Left ventricle myocardium inferior (tissue), 1 donor: ENCODE measurements around the gene MDM4. TPM values are rescaled to one million over a fixed set of nuclear protein-coding genes. Genes with fewer than 3 reads are reported as not detected.

ENCODE experiments used
- DNase-seq: peaks from one replicate; pipeline ENCODE4 v3.0.0-alpha.2; 2020
- H3K27ac ChIP-seq: fragments of 200-600 bp; replicated peaks from 2 replicates; pipeline ENCODE4 v1.8.0; 2021
- H3K27me3 ChIP-seq: fragments of 200-600 bp; 2 replicates; pipeline ENCODE4 v1.8.0; 2021; ENCODE audit warnings: low read depth
- H3K36me3 ChIP-seq: fragments of 200-600 bp; 2 replicates; pipeline ENCODE4 v1.8.0; 2021
- H3K4me1 ChIP-seq: fragments of 200-600 bp; 2 replicates; pipeline ENCODE4 v1.8.0; 2021
- H3K4me3 ChIP-seq: fragments of 200-600 bp; 2 replicates; pipeline ENCODE4 v1.8.0; 2021; ENCODE audit warnings: mild to moderate bottlenecking, moderate library complexity
- H3K9me3 ChIP-seq: fragments of 200-600 bp; replicated peaks from 2 replicates; pipeline ENCODE4 v1.8.0; 2021
- intact Hi-C: fragments of 100-400 bp; cut with micrococcal nuclease; formaldehyde crosslinking; loops from one replicate; pipeline ENCODE4 v1.11.0; 2022
- total RNA-seq: library from RNA; stranded (reverse); fragmentation: NEBNext Ultra II Directional; extraction: Animal tissue kit (Norgen Biotek cat#: 25700); gene quantifications from one replicate; pipeline ENCODE4 v1.2.1, GENCODE V29; 2021
- TF ChIP-seq, protein P1 (sequence below): fragments of 200-600 bp; IDR thresholded peaks from 2 replicates; pipeline ENCODE4 v1.8.0; 2021; ENCODE audit warnings: antibody characterized with exemption, mild to moderate bottlenecking, borderline replicate concordance
- donor health status: DM: no; HTN: yes; CAD: no; lungs with severe emphysema.

MDM4 gene
- total RNA-seq, 1 donor from 2014 or later, result 29.3 TPM

DNA sequence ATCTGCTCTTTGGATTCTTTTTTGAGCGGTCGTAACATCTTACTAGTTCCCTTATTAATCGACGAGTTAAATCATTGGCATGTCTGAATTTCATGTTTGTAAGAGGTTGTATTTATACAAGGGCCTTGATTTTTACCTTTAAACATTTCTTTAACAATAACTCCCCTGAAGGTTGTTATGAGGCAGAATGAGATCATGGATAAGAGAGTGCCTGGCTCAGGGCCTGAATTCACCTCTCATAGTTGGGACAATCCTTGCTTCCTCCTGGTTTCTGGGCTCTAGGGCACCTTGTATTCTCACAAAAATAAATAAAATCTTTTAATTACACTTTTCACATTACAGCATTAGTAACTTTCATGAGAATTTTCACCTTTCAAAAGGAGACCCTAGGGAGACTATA lies 55.4 kb downstream of the MDM4 start:
- no peaks in the 10 kb centered on the region for H3K27me3 ChIP-seq
- TF ChIP-seq, protein P1, sequence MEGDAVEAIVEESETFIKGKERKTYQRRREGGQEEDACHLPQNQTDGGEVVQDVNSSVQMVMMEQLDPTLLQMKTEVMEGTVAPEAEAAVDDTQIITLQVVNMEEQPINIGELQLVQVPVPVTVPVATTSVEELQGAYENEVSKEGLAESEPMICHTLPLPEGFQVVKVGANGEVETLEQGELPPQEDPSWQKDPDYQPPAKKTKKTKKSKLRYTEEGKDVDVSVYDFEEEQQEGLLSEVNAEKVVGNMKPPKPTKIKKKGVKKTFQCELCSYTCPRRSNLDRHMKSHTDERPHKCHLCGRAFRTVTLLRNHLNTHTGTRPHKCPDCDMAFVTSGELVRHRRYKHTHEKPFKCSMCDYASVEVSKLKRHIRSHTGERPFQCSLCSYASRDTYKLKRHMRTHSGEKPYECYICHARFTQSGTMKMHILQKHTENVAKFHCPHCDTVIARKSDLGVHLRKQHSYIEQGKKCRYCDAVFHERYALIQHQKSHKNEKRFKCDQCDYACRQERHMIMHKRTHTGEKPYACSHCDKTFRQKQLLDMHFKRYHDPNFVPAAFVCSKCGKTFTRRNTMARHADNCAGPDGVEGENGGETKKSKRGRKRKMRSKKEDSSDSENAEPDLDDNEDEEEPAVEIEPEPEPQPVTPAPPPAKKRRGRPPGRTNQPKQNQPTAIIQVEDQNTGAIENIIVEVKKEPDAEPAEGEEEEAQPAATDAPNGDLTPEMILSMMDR, result no peak
- H3K4me3 ChIP-seq, result no peak overlapping the region
- H3K4me1 ChIP-seq, result peaks cover 16% of the 10 kb centered on the region
- no peak overlapping the region for H3K27ac ChIP-seq
- no peaks in the 10 kb centered on the region for H3K36me3 ChIP-seq
- intact Hi-C loops, result no loop called here
- no peaks in the 10 kb centered on the region for H3K9me3 ChIP-seq
- no peak for DNase-seq

DNA sequence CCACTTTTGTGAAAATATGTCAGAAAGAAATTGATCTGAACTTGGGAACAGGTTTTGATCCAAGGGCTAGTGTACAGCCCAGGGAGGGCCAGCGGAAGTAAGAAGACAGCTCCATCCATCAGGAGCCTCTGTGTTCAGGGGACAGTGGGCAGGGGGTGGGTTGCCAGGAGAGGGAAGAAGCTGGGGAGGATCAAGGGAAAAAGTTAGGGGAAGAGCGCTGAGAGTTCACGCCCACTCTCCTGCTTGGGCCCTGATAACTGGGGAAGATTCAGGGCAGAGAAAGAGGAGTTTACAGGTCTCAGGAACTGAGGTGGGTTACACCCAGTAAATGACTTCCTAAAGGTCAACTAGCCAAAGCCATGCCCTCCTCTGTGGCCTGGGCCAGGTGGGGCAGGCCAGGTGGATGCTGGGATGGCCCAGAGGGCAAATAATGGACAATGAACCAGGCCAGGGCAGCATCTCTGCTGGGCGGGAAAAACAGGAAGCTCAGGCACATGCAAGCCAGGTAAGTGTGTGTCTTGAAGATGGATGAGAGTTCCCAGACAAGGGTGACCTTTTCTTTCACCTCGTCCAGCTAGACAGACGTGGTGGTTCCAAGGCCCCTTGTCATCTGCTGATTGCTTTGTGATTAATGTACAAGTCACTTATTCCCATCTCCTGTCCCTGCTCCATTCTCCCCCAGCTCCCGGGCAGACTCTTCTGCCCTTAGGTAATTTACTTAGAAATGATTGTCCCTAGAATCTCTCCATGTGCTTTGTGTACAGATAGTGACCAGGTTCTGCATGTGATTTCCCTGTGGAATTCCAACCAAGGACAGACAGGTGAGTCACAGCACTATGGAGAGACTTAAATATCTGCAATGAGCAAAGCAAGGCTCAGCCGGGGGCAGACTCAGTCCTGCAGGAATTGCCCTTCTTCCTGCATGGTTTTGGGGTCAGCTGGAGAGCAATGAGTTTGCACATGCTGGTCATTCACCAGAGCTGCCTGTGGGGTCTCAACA lies 57.0 kb downstream of the MDM4 start:
- Histone ChIP-seq H3K36me3 (no peaks in the 10 kb centered on the region), H3K9me3 (no peaks in the 10 kb centered on the region), H3K4me3 (no peak overlapping the region), H3K4me1 (peaks cover 18% of the 10 kb centered on the region), H3K27ac (no peak overlapping the region), H3K27me3 (no peaks in the 10 kb centered on the region)
- intact Hi-C loops, result no loop called here
- no peak for DNase-seq
- TF ChIP-seq, protein P1, result no peak

DNA sequence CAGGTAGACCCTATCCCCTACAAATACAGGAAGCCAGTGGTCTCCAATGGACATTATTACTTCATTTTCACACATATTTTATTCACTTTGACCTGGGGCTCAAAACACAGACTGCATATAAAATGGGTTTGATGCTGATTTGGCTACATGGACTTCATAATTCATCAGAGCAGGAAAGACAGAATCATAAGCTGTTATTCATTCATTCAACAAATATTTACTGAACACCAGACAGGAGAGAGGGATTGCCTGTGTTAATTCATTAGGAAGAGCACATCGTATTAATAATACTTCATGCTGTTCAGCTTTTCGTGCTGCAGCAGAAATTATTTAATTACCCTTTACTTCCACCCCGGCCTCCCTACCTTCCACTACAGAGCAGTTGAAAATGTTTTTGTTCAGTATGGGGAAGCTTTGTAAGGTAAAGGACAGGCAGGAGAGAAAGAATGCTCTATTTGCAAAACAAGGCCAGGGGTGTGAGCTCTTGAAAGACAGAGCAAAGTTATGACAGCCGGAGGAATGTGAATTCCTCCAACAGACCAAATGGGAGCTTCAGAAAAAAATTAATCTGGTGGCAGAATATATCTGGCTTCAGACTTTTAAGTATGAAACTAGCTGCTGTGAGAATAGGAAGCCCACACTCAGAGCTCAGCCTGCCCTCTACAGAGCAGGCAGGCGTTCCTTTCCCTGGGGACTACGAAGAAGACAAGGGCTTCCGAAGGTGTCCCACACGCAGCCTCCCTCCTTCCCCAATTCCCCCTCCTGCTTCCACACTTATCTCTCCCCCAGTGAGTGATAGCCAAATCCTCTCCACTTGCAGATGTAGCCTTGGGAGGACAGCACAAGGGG lies 58.0 kb downstream of the MDM4 start:
- intact Hi-C loops, result no loop called here
- no peaks in the 10 kb centered on the region for H3K36me3 ChIP-seq
- no peak overlapping the region for H3K27ac ChIP-seq
- DNase-seq, result no peak
- TF ChIP-seq, protein P1, result no peak
- no peaks in the 10 kb centered on the region for H3K9me3 ChIP-seq
- no peaks in the 10 kb centered on the region for H3K27me3 ChIP-seq
- H3K4me1 ChIP-seq, result peaks cover 25% of the 10 kb centered on the region
- H3K4me3 ChIP-seq, result no peak overlapping the region

- intact Hi-C loops, result no loop called here
- Histone ChIP-seq H3K4me3 (no peak overlapping the region), H3K27me3 (no peaks in the 10 kb centered on the region), H3K4me1 (peaks cover 25% of the 10 kb centered on the region), H3K9me3 (no peaks in the 10 kb centered on the region), H3K27ac (no peak overlapping the region), H3K36me3 (no peaks in the 10 kb centered on the region)
- peak; percentile 67 for DNase-seq
- TF ChIP-seq, protein P1, result no peak
Measured at GRCh38 chr1:204574865-204575163, 58.6 kb downstream of the MDM4 start.

- peaks cover 25% of the 10 kb centered on the region for H3K4me1 ChIP-seq
- no peak overlapping the region for H3K4me3 ChIP-seq
Measured at GRCh38 chr1:204575221-204576190, 59.3 kb downstream of the MDM4 start.

More at GRCh38 chr1:204575221-204576190, 59.3 kb downstream of the MDM4 start:
- intact Hi-C loops, result no loop called here
- TF ChIP-seq, protein P1, result no peak
- no peak for DNase-seq
- H3K27me3 ChIP-seq, result no peaks in the 10 kb centered on the region
- H3K9me3 ChIP-seq, result no peaks in the 10 kb centered on the region
- H3K27ac ChIP-seq, result no peak overlapping the region
- no peaks in the 10 kb centered on the region for H3K36me3 ChIP-seq
